A549 (cell line): Measurements from ENCODE around the gene RIF1.

Experiments used
- ZC3H11A ChIP-seq: fragments of 450-650 bp; IDR thresholded peaks from 2 replicates; pipeline ENCODE4 v1.6.1; 2014; ENCODE audit warnings: antibody characterized with exemption, mild to moderate bottlenecking
- TF ChIP-seq, protein P1 (sequence below): IDR thresholded peaks from 2 replicates; pipeline ENCODE4 v1.6.1; 2012

DNA sequence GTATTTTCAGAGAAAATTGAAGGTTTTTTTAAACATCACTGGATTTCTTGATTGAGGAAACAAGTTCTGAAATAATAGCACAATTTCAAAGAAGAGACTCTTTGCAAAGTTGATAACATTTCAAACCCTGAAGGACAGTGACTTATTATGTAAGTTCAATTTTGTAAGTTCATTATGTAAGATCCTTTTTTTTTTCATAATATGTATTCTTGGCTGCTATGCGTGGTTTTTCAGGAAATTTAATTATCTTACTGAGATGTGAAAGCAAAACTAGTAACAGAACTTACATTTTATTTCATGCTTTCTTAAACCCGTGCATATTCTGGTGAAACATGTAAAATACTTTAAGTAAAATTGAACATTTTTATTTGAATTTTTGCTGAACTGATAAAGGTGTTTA, 65.4 kb downstream of the RIF1 start:
- TF ChIP-seq, protein P1, sequence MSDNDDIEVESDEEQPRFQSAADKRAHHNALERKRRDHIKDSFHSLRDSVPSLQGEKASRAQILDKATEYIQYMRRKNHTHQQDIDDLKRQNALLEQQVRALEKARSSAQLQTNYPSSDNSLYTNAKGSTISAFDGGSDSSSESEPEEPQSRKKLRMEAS: no peak
- TF ChIP-seq ZC3H11A: no peak
